HG03175 (cell line): ENCODE results near the gene ZNF862.
A peak's percentile ranks its signal among the peaks of the same experiment; 100 is the strongest.

ENCODE experiments used
- ATAC-seq: cut with Tn5 transposase; IDR thresholded peaks from one replicate; pipeline ENCODE4 v1.9.1; 2021; ENCODE audit warnings: mild to moderate bottlenecking, moderate library complexity; ENCODE audit not compliant: unreplicated experiment

The ZNF862 gene

GRCh38 chr7:149844445-149844844 is 6.3 kb downstream of the ZNF862 start:
- ATAC-seq, result no peak

GRCh38 chr7:149845257-149845980 is 7.2 kb downstream of the ZNF862 start:
- ATAC-seq, result no peak

GRCh38 chr7:149846021-149846420 is 7.8 kb downstream of the ZNF862 start:
- ATAC-seq, result no peak

DNA sequence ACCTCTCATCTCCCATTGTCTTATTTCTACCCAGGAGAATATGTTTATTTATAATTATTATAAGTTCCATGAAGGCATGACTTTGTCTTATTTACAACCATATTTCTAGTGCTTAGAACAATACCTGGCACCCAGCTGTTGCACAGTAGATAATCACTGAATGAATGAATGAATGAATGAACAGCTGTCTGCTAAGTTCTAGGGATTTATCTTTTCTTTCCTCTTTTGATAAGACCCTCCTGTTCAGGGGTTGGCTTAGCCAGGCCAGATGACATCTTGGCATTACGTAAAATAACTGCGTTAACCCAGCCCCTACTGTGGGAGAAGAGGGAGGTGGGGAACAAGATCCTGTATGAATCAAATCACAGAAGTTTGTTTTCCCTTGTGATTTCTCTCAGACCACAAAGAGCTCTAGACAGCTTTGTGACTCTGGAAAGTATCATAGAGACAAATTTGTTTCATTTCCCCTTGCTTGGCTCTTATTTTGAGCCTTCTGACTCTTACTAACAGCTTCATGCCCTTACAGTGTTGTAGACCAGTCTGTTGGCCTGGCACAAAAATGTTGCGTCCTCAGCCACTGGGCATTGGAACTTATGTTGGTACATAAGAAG is 8.4 kb downstream of the ZNF862 start:
- ATAC-seq, result peak; percentile 83

DNA sequence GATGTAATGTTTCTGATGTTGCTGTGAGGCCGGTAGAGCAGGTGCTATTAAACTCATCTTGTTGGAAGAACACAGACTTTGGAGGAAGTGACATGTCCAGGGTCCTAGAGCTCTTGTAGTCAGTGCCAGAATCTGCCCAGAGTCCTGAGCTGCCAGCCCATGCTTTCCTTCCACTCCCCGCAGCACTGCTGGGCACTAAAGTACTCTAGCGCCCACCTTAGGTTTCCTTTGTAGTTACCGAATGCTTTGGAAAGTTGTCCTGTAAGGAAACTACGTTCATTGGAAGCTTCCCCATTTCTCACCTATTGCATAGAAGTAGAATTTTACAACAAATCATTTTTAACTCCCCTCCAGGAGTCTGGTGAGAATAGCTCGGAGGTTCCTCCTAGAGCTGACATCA is 11.0 kb downstream of the ZNF862 start:
- ATAC-seq, result no peak

DNA sequence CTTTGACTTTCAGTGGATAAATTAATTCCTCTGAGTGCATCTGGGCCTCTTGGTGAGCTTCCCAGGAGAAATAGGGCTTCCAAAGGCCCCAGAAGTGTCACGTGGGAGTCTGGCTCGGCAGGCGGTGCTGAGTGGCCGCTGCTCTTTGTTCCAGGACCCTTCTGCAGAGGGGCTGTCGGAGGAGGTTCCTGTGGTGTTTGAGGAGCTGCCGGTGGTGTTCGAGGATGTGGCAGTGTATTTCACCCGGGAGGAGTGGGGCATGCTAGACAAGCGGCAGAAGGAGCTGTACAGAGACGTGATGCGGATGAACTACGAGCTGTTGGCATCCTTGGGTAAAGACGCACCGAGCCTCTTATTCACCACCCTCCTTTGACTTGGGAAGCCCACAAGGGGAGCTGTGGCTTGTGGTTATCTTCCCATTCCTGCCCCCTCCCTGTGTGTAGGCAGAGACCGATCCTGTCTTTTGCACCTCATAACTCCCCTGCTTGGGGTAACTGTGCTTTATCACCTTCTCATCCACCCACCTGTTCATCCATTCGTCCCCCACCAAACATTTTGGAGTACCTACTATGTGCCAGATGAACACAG is 11.9 kb downstream of the ZNF862 start:
- ATAC-seq, result no peak

GRCh38 chr7:149850716-149851115 is 12.5 kb downstream of the ZNF862 start:
- ATAC-seq, result no peak

GRCh38 chr7:149851449-149851848 is 13.3 kb downstream of the ZNF862 start:
- ATAC-seq, result no peak

- no peak for ATAC-seq
These were observed 15.0 kb downstream of the ZNF862 start for GRCh38 chr7:149853157-149853556.

DNA sequence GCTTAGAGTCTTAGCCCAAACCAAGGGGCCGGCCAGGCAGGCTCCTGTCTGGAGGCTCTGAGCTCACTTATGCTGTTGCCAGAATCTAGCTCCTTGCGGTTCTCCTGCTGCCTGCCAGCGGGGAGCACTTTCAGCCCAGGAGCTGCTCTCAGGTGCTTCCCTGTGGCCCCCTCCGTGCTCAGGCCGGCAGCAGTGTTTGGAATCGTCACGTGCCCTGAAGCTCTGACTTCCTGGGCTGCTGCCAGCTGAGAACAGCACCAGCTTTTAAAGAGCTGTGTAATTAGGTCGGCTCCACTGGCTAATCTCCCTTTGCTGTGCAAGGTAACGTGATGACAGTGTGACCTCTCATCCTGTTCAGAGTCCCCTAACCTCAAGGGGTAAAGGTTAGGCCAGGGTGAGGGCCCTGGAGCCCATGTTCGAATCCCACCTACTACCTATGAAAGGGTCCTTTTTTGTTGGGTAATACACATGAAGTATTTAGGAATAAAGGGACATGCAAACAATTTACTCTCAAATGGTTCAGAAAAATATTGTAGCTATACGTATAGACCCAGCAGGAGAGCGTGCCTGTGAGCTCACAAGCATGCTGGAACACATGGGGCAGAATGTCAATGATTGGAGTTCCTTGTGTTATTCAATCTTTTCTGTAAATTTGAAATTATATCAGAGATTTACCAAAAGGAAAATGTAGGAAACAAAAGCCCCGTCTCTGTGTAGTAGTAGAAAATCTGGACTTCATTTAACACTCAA is 16.6 kb downstream of the ZNF862 start:
- ATAC-seq, result no peak

DNA sequence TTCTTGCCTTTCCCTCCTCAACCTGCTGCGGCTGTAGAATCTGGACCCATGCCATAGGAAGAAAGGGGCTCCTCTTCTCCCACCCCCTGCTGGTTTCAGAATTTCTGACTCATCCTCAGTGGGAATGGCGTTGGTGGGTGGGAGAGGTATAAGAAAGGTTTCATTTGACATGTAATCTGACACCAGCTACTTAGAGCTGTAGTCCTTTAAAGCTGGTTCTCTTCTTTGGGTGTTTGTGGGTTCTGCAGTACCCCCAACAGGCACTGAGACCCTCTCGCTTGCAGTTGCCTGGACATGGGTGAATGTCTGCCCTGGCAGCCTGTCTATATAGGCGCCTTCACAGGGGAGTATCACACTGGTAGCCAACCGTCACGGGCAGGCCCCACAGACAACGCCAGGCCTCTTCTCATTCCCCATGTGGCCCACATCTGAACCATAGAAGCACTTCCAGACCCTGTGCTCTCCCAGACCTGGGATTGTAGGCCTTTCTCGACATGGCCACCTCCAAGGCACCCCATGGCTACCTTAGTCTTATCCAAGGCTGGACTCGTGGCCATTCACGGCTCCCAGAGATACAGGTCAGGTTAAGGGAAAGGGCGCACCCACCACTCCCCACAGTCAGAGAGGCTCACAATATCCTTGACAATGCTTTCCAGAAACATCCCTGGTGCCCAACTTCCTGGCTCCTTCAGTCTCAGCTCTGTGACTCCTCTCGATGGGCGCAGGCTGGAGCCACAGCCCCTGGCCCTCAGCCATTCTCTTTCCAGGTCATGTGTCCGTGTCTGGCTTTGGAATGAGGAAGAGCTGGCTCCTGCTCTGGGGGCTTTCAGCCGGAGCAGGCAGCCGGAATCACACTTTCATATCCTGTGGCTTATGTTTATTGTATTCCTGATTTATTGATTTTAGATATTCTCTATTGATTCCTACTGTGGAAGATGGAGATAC is 17.5 kb downstream of the ZNF862 start:
- no peak for ATAC-seq

DNA sequence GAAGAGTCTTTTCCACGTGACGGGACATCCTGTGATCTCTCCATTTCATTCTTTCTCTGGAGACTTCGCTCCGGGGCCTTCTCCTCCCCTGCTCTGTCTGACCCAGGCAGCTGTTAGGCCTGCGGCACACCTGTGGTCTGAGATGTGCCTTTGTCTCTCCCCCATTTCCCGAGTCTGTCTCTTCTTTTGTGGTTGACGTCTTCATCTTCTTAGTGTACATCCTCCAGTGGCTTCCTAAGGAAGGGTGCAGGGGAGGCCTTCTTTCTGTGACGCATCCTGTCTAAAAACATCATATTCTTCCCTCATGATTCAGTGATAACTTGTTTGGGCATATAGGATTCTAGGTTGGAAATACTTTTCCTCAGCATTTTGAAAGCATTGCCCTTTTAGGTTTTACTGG is 18.4 kb downstream of the ZNF862 start:
- ATAC-seq, result no peak

DNA sequence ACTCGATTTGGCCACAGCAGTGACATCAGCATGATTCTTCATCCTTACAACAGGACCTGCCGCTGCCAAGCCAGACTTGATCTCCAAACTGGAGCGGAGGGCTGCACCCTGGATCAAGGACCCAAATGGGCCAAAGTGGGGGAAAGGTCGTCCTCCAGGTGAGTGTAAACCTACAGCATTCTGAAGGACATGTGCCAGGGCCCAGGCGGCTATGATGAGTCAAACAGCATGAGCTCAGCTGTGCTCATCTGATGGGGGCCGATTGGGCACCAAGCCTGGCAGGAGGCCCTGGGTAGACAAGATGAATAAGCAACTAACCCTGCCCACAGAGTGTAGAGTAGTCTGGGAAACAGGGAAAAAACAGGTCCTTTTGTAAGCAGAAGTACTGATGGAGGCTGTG is 21.2 kb downstream of the ZNF862 start:
- ATAC-seq, result no peak

DNA sequence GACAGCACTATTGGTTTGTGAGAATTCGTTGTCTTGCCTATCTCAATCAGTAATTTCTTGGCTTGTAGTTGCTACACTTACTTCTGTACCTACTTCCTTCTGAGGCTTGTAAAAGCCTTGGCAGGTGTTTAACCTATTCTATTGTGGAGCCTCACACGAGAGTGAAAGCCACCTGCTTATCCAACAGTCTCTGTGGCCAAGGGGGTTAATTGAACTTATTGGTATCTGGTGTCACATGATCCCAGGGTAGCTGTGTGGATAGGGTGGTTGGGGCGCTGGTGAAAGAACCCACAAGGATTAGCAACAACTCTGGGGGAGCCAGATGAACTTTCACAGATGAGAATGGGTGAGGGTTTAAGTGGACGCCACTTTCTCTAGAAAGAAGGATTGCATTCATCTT is 21.7 kb downstream of the ZNF862 start:
- ATAC-seq, result no peak

DNA sequence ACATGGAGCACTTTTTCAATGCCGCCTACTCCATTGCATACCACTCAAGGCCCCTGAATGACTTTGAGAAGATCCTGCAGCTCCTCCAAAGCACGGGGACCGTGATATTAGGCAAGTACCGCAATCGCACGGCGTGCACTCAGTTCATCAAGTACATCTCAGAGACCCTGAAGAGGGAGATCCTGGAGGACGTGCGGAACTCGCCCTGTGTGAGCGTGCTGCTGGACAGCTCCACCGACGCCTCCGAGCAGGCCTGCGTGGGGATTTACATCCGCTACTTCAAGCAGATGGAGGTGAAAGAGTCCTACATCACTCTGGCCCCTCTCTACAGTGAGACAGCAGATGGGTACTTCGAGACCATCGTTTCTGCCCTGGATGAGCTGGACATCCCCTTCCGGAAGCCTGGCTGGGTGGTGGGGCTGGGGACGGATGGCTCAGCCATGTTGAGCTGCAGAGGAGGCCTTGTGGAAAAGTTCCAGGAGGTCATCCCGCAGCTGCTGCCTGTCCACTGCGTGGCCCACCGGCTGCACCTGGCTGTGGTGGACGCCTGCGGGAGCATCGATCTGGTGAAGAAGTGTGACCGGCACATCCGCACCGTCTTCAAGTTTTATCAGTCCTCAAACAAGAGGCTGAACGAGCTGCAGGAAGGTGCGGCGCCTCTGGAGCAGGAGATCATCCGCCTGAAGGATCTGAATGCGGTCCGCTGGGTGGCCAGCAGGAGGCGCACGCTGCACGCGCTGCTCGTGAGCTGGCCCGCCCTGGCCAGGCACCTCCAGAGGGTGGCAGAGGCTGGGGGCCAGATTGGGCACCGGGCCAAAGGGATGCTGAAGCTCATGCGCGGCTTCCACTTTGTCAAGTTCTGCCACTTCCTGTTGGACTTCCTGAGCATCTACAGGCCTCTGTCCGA is 22.9 kb downstream of the ZNF862 start:
- ATAC-seq, result no peak

GRCh38 chr7:149861728-149862045 is 23.5 kb downstream of the ZNF862 start:
- no peak for ATAC-seq

DNA sequence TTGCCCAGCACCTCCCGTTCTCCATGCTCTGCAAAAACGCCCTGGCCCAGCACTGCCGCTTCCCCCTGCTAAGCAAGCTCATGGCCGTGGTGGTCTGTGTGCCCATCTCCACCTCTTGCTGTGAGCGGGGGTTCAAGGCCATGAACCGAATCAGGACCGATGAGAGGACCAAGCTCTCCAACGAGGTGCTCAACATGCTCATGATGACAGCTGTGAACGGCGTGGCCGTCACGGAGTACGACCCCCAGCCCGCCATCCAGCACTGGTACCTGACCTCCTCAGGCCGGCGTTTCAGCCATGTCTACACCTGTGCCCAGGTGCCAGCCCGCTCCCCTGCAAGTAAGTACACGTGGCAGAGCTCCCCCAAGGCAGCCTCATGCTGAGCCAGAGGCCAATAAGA is 24.0 kb downstream of the ZNF862 start:
- no peak for ATAC-seq

- ATAC-seq, result no peak
These were observed 25.3 kb downstream of the ZNF862 start for GRCh38 chr7:149863500-149863899.

DNA sequence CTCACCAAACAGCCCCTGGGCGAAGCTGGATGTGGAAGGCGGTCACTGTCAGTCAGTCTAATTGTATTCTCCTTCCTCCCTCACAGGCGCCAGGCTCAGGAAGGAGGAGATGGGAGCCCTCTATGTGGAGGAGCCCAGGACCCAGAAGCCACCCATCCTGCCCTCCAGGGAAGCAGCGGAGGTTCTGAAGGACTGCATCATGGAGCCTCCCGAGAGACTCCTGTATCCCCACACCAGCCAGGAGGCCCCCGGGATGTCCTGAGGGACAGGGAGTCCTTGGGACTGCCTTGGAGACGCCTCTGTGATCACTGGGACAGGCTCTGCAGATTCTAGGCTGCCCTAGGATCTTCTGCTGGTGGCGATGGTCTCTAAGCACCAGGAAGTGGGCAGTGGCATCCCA is 25.8 kb downstream of the ZNF862 start:
- no peak for ATAC-seq

GRCh38 chr7:149864751-149865150 is 26.6 kb downstream of the ZNF862 start:
- no peak for ATAC-seq
